BE2C (cell line): Measurements from ENCODE around the gene MIAT.
"Not testable (repeated sequence)": the region's sequence is repeated elsewhere in the genome, so short reads cannot be mapped to it uniquely, and the experiment has no call there.

Source experiments
- DNase-seq: peaks from one replicate; pipeline ENCODE4 v3.0.0-alpha.2; 2020
- H3K27me3 ChIP-seq: fragments of 250-450 bp; sonication (Bioruptor Pico); 2 replicates; pipeline ENCODE4 v1.5.1; 2020; ENCODE audit warnings: mild to moderate bottlenecking
- H3K36me3 ChIP-seq: fragments of 250-450 bp; sonication (Bioruptor Pico); 2 replicates; pipeline ENCODE4 v1.5.1; 2020; ENCODE audit warnings: mild to moderate bottlenecking
- H3K4me1 ChIP-seq: fragments of 250-450 bp; sonication (Bioruptor Pico); 2 replicates; pipeline ENCODE4 v1.5.1; 2020
- H3K4me3 ChIP-seq: 2 replicates; pipeline ENCODE4 v1.5.1; 2011; ENCODE audit warnings: low read depth, low read length
- H3K9me3 ChIP-seq: fragments of 250-450 bp; sonication (Bioruptor Pico); 2 replicates; pipeline ENCODE4 v1.5.1; 2020
- TF ChIP-seq, protein P1 (sequence below): IDR thresholded peaks from 2 replicates; pipeline ENCODE4 v1.5.1; 2012; ENCODE audit warnings: mild to moderate bottlenecking, low read depth, low read length

MIAT gene

DNA sequence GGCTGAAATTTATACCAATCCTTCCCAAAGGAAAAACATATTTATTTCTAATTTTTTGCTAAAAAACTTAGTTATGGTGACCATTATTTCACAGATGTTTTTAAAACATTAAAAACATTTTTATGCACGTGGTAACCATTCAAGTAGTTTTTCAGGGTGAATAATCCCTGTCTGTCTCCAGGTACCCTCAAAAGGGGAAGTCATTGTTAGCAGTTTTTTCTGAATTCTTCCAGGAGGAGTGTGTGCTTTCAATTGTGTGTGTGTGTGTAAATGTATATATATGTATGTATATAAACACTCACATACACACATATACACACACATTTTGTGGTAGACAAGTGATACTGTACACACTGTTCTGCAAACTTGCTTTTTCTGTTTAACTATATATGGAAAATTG lies 43.9 kb downstream of the MIAT start:
- Histone ChIP-seq H3K4me3 (no peak overlapping the region), H3K36me3 (peaks cover 8% of the 10 kb centered on the region), H3K9me3 (no peaks in the 10 kb centered on the region; the same call in 1 of the 2 replicates), H3K4me1 (no peaks in the 10 kb centered on the region), H3K27me3 (no peaks in the 10 kb centered on the region)
- no peak for DNase-seq
- TF ChIP-seq, protein P1, sequence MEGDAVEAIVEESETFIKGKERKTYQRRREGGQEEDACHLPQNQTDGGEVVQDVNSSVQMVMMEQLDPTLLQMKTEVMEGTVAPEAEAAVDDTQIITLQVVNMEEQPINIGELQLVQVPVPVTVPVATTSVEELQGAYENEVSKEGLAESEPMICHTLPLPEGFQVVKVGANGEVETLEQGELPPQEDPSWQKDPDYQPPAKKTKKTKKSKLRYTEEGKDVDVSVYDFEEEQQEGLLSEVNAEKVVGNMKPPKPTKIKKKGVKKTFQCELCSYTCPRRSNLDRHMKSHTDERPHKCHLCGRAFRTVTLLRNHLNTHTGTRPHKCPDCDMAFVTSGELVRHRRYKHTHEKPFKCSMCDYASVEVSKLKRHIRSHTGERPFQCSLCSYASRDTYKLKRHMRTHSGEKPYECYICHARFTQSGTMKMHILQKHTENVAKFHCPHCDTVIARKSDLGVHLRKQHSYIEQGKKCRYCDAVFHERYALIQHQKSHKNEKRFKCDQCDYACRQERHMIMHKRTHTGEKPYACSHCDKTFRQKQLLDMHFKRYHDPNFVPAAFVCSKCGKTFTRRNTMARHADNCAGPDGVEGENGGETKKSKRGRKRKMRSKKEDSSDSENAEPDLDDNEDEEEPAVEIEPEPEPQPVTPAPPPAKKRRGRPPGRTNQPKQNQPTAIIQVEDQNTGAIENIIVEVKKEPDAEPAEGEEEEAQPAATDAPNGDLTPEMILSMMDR: no peak

DNA sequence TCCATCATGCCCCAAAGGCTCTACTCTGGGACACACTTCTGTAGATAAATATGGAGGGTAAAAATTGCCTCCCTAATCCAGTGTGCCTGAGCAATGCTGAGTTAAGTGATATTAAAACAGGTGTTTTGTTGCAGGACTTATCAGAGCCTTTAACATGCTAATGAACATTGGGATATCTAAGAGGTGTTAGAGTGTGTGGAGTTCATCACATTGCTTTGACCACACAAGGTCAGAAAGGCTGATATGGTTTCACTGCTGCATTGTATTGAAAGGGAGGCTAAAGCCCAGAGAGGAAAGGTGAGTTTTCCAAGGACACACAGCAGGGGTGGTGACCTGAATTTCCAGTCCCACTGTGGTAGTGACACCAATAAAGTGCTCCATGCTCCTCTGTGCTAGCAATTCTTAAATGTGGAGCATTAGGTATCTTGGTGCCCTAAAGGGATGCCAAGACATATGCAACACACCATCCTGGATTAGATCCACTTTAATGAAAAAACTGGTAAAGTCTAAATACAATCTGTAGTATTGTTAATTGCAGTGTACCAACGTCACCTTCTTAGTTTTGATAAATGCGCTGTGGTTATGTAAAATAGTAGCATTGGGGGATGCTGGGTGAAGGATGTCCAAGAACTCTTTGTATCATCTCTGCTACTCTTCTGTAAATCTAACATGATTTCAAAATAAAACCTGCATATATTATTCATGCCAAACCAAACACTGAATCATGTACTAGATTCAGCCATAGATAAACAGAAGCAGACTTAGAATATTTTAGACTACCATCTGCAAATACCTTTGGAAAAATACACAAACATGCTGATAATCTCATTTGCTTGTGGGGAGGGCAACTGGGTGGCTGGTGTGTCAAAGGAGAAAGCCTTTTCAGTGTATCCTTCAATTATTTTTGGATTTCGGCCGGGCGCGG lies 45.8 kb downstream of the MIAT start:
- Histone ChIP-seq H3K27me3 (no peaks in the 10 kb centered on the region), H3K4me1 (no peaks in the 10 kb centered on the region), H3K36me3 (peaks cover 5% of the 10 kb centered on the region), H3K9me3 (no peaks in the 10 kb centered on the region; the same call in 1 of the 2 replicates), H3K4me3 (no peak overlapping the region)
- TF ChIP-seq, protein P1: no peak
- DNase-seq: no peak

DNA sequence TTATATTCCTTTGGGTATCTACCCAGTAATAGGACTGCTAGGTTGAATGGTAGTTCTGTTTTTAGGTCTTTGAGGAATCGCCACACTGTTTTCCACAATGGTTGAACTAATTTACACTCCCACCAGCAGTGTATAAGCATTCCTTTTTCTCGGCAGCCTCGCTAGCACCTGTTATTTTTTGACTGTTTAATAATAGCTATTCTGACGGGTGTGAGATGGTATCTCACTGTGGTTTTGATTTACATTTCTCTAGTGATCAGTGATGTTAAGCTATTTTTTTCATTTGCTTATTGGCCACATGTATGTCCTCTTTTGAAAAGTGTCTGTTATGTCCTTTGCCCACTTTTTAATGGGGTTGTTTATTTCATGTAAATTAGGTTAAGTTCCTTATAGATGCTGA lies 48.0 kb downstream of the MIAT start:
- H3K4me3 ChIP-seq, DNase-seq, H3K9me3 ChIP-seq, H3K4me1 ChIP-seq, H3K36me3 ChIP-seq, H3K27me3 ChIP-seq: not testable (repeated sequence)

DNA sequence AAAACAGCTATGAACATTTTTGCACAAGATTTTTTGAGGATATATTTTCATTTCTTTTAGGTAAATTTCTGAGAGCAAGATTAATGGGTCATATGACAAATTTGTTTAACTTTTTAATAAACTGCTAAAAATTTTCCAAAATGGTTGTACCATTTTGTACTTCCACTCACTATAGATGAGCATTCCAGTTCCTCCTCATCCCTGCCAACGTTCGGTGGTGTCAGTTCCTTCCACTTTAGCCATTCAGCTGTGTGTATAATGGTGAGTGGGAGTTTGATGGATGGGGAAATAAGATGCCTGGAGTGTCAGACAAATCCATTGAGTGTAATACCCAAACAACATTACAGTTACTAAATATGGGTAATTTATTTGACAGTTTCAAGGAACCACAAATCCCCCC lies 49.7 kb downstream of the MIAT start:
- H3K27me3 ChIP-seq: no peaks in the 10 kb centered on the region
- H3K4me1 ChIP-seq: peaks cover 3% of the 10 kb centered on the region
- no peaks in the 10 kb centered on the region for H3K9me3 ChIP-seq
- H3K4me3 ChIP-seq: no peak overlapping the region
- H3K36me3 ChIP-seq: no peaks in the 10 kb centered on the region
- DNase-seq: no peak
- TF ChIP-seq, protein P1: no peak

GRCh38 chr22:26707581-26707980 lies 50.2 kb downstream of the MIAT start:
- no peak for DNase-seq
- TF ChIP-seq, protein P1: no peak
- Histone ChIP-seq H3K27me3 (no peaks in the 10 kb centered on the region), H3K9me3 (no peaks in the 10 kb centered on the region), H3K4me3 (no peak overlapping the region), H3K4me1 (peaks cover 6% of the 10 kb centered on the region), H3K36me3 (no peaks in the 10 kb centered on the region)

DNA sequence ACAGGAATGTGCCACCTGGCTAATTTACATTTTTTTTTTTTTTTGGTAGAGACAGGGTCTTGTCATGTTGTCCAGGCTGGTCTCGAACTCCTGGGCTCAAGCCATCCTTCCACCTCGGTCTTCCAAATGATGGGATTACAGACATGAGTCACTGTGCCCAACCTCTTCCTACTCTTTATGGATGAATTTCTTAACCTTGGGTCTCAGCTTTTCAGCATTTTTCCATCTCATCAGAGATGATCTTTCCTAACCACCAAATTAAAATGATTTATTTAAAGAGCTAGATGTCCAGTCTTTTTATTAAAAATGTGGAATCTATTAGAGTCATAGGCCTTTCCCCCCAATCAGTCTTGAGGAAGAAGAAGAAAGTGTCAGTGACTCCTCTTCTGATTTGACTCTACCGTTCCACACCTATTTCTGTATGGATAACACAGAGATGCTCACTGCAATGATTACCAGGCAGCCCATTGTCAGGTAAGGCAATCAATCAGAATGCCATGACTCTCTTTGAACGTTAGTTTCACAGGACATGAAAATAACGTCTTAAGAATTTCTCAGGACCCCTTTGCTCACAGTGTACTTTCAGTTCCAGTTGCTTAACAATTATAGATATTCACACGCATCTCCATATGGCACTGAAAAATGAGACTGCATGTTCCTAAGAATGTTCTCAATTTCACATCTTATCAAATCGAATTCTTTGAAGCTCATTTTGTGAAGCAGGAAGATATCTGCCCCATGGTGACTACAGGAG lies 51.0 kb downstream of the MIAT start:
- peaks cover 6% of the 10 kb centered on the region for H3K4me1 ChIP-seq
- DNase-seq: no peak
- H3K4me3 ChIP-seq: no peak overlapping the region
- H3K9me3 ChIP-seq: no peaks in the 10 kb centered on the region
- H3K36me3 ChIP-seq: no peaks in the 10 kb centered on the region
- H3K27me3 ChIP-seq: no peaks in the 10 kb centered on the region
- TF ChIP-seq, protein P1: no peak
